Measurements from ENCODE around the gene MAPK9.

DNA sequence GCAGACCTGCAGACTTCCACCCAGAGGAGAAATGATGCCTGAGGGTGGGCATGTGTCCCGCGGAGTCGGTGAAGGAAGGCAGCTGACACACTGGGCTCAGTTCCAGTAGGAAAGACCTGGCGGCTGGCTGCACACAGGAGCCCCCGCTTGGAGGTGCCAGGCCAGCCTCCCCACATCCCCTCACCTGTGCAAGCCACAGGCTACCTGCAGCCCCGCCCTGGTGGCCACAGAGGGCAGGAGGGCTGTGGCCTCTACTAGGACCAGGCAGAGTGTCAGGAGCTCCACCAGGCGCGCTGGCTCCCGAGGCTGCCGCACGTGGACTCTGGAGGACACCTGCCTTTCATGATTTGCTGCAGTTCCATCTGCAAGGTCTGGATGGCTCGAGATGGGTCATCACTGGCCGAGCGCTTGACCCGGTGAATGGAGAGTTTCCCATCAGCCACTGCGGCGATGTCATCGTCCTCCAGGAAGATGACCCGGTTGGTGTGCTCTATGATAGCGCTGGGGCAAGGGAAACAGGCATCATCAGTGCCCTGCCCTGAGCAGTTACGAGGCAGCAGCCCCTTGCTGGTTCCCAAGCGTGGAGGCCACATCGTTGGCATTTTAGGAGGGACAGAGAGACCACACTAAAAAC, 26.7 kb upstream of the MAPK9 start:
- TF ChIP-seq EZH2 (IDR thresholded peaks at IDR 0.05; ENCODE audit: insufficient read depth, poor library complexity, severe bottlenecking) (no peak), EZH2phosphoT487 (IDR thresholded peaks at IDR 0.05; ENCODE audit: insufficient read depth, low read depth) (no peak)
